ENCODE data around the gene MRPL52. TPM values are rescaled to one million over a fixed set of nuclear protein-coding genes. Genes with fewer than 3 reads are reported as not detected.

The MRPL52 gene
- total RNA-seq, 2 donors from 2014 or later, result 192 to 204 TPM

GRCh38 chr14:22814941-22815713 is 14.6 kb upstream of the MRPL52 start, which contains the start of gene SLC7A7:
Gene SLC7A7 (minus strand): TSS chr14:22815435. CDS start chr14:22813398, 2,037 bp downstream.
- no peak within 1 kb of the TSS for H3K27ac ChIP-seq (ENCODE audit: low read depth, low read length)
- no peak for TF ChIP-seq CTCF (conservative IDR thresholded peaks at IDR 0.05)
- H3K9me3 ChIP-seq (ENCODE audit: control insufficient read depth, low read length), result no peaks in the 10 kb centered on the region
- Mint-ChIP-seq H3K4me1 (peaks cover 39% of the 10 kb centered on the region), H3K9me3 (no peaks in the 10 kb centered on the region), H3K27me3 (ENCODE audit: insufficient read depth) (no peaks in the 10 kb centered on the region), H3K4me3 (peak within 1 kb of the TSS; percentile 24), H3K27ac (peak within 1 kb of the TSS; percentile 76), H3K36me3 (ENCODE audit: low read depth) (no peaks in the 10 kb centered on the region)
- WGBS, 2 experiments (ENCODE audit: insufficient coverage in 1 of 2, insufficient read length in 1 of 2), result 71 to 73% methylated on average over 8 to 10 of the region's 10 CpGs
- DNase-seq, result peak; percentile 70
- peaks cover 8% of the 10 kb centered on the region for H3K4me1 ChIP-seq (ENCODE audit: control insufficient read depth, insufficient read depth, low read length)
- H3K4me3 ChIP-seq (ENCODE audit: low read length), result peak within 1 kb of the TSS; percentile 73
- no peaks in the 10 kb centered on the region for H3K36me3 ChIP-seq (ENCODE audit: control insufficient read depth, insufficient read depth, low read length)
- H3K9ac ChIP-seq (ENCODE audit: extremely low read depth, low read length, poor library complexity, severe bottlenecking), result no peak within 1 kb of the TSS
- no peaks in the 10 kb centered on the region for H3K27me3 ChIP-seq (ENCODE audit: control insufficient read depth, insufficient read depth, low read length, poor library complexity, severe bottlenecking)

GRCh38 chr14:22819151-22819988 is 10.3 kb upstream of the MRPL52 start:
- H3K4me1 Mint-ChIP-seq, result peaks cover 59% of the 10 kb centered on the region
- 48 to 100% methylated on average over 1 to 10 of the region's 10 CpGs for WGBS, 2 experiments (ENCODE audit: insufficient coverage in 1 of 2, insufficient read length in 1 of 2)
- peaks cover under 1% of the 10 kb centered on the region for H3K27me3 Mint-ChIP-seq (ENCODE audit: insufficient read depth)
- no peak overlapping the region for H3K4me3 ChIP-seq (ENCODE audit: low read length)
- no peaks in the 10 kb centered on the region for H3K36me3 Mint-ChIP-seq (ENCODE audit: low read depth)
- H3K9me3 Mint-ChIP-seq, result no peaks in the 10 kb centered on the region
- no peak for TF ChIP-seq CTCF (conservative IDR thresholded peaks at IDR 0.05)
- no peaks in the 10 kb centered on the region for H3K36me3 ChIP-seq (ENCODE audit: control insufficient read depth, insufficient read depth, low read length)
- peaks cover 18% of the 10 kb centered on the region for H3K4me1 ChIP-seq (ENCODE audit: control insufficient read depth, insufficient read depth, low read length)
- DNase-seq, result peak; percentile 89
- no peaks in the 10 kb centered on the region for H3K27me3 ChIP-seq (ENCODE audit: control insufficient read depth, insufficient read depth, low read length, poor library complexity, severe bottlenecking)
- H3K9me3 ChIP-seq (ENCODE audit: control insufficient read depth, low read length), result no peaks in the 10 kb centered on the region
- no peak overlapping the region for H3K9ac ChIP-seq (ENCODE audit: extremely low read depth, low read length, poor library complexity, severe bottlenecking)
- H3K27ac ChIP-seq (ENCODE audit: low read depth, low read length), result no peak overlapping the region
- H3K4me3 Mint-ChIP-seq, result peak overlapping the region; percentile 48
- peak overlapping the region; percentile 77 for H3K27ac Mint-ChIP-seq

DNA sequence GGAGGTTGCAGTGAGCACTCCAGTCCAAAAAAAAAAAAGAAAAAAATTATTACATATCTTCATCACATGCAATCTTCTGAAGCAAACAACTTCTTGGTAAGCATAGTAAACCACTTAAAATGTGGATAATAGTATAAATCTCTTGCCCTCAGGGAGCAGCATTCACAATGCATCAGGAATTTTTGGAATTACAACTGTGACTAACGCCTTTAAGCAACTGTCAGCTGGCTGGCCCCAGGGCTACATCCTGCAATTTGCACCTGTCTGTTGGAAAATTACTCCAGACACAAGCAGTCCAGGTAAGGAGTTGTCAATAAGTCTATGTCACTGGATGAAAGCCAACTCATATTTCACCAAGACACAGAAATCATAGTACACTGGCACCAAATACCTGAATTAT is 9.0 kb upstream of the MRPL52 start:
- H3K36me3 ChIP-seq (ENCODE audit: control insufficient read depth, insufficient read depth, low read length), result no peaks in the 10 kb centered on the region
- DNase-seq, result no peak
- H3K4me3 ChIP-seq (ENCODE audit: low read length), result no peak overlapping the region
- Mint-ChIP-seq H3K36me3 (ENCODE audit: low read depth) (no peaks in the 10 kb centered on the region), H3K4me1 (peaks cover 45% of the 10 kb centered on the region), H3K27ac (peak overlapping the region; percentile 93), H3K27me3 (ENCODE audit: insufficient read depth) (peaks cover 3% of the 10 kb centered on the region), H3K4me3 (peak overlapping the region; percentile 67), H3K9me3 (no peaks in the 10 kb centered on the region)
- no peak overlapping the region for H3K27ac ChIP-seq (ENCODE audit: low read depth, low read length)
- H3K27me3 ChIP-seq (ENCODE audit: control insufficient read depth, insufficient read depth, low read length, poor library complexity, severe bottlenecking), result no peaks in the 10 kb centered on the region
- no peaks in the 10 kb centered on the region for H3K9me3 ChIP-seq (ENCODE audit: control insufficient read depth, low read length)
- H3K4me1 ChIP-seq (ENCODE audit: control insufficient read depth, insufficient read depth, low read length), result peaks cover 15% of the 10 kb centered on the region
- H3K9ac ChIP-seq (ENCODE audit: extremely low read depth, low read length, poor library complexity, severe bottlenecking), result no peak overlapping the region
- WGBS, 2 experiments (ENCODE audit: insufficient coverage in 1 of 2, insufficient read length in 1 of 2), result 59 to 86% methylated on average over 1 of the region's 1 CpG
- TF ChIP-seq CTCF (conservative IDR thresholded peaks at IDR 0.05), result no peak
